GM12878 (cell line): ENCODE results near the gene DDX10. TPM values are rescaled to one million over a fixed set of nuclear protein-coding genes. Genes with fewer than 3 reads are reported as not detected.

Experiments
- ATF2 ChIP-seq: IDR thresholded peaks from 2 replicates; pipeline ENCODE4 v1.6.1; 2012; ENCODE audit warnings: low read length, inconsistent platforms
- CHD4 ChIP-seq: fragments of 200-600 bp; sonication (generic); IDR thresholded peaks from 2 replicates; pipeline ENCODE4 v1.6.1; 2016; ENCODE audit warnings: mild to moderate bottlenecking
- E4F1 ChIP-seq: fragments of 450-650 bp; IDR thresholded peaks from 2 replicates; pipeline ENCODE4 v1.6.1; 2018; ENCODE audit warnings: borderline replicate concordance, mild to moderate bottlenecking; ENCODE audit not compliant: partially characterized antibody
- EGR1 ChIP-seq, 2 experiments: IDR thresholded peaks; 1 replicate in 1 of 2; 2 replicates in 1 of 2; pipeline ENCODE4 v1.6.1; 2011 to 2012; ENCODE audit warnings: low read depth in 2 of 2, low read length in 2 of 2, borderline replicate concordance in 1 of 2, mild to moderate bottlenecking in 1 of 2, moderate library complexity in 1 of 2
- MYC ChIP-seq: IDR thresholded peaks from 2 replicates; pipeline ENCODE4 v1.6.1; 2011; ENCODE audit warnings: mild to moderate bottlenecking, low read length, moderate library complexity, inconsistent platforms; ENCODE audit not compliant: insufficient read depth, insufficient replicate concordance, insufficient read length, severe bottlenecking
- NFIC ChIP-seq: IDR thresholded peaks from 2 replicates; pipeline ENCODE4 v1.6.1; 2012; ENCODE audit warnings: low read depth, mild to moderate bottlenecking, inconsistent platforms, low read length, moderate library complexity
- PRDM15 ChIP-seq: fragments of 450-650 bp; formaldehyde crosslinking; IDR thresholded peaks from 2 replicates; pipeline ENCODE4 v1.4.0; 2020; ENCODE audit warnings: mild to moderate bottlenecking, moderate library complexity
- RELB ChIP-seq: fragments of 450-650 bp; IDR thresholded peaks from 2 replicates; pipeline ENCODE4 v1.6.1; 2017; ENCODE audit warnings: low read depth, mild to moderate bottlenecking, moderate library complexity
- TARDBP ChIP-seq: IDR thresholded peaks from 2 replicates; pipeline ENCODE4 v1.6.1; 2016; ENCODE audit warnings: borderline replicate concordance
- USF2 ChIP-seq: IDR thresholded peaks from 2 replicates; pipeline ENCODE4 v1.6.1; 2011; ENCODE audit warnings: low read depth, low read length, improper control_type of control experiment, borderline replicate concordance
- ZNF24 ChIP-seq: fragments of 450-650 bp; IDR thresholded peaks from 2 replicates; pipeline ENCODE4 v1.6.1; 2017; ENCODE audit warnings: antibody characterized with exemption, mild to moderate bottlenecking
- polyA plus RNA-seq, 11 experiments: library from polyadenylated mRNA; depleted of rRNA in 4 of 11; unstranded in 6 of 11; stranded (reverse) in 5 of 11; fragments of >200 nt; fragmentation: Nextera tagmentation in 4 of 11; fragmentation: Illumina TruSeq in 1 of 11; extraction: Ambion mirVana in 4 of 11; extraction: Trizol in 1 of 11; gene quantifications; 1 replicate in 1 of 11; 2 replicates in 10 of 11; pipeline versions ENCODE4 v1.2.1 to v1.2.3, GENCODE V29; 2011 to 2016; ENCODE audit warnings: inconsistent platforms in 2 of 11, missing spikeins in 2 of 11, low read depth in 1 of 11
- total RNA-seq, 4 experiments: library from RNA; depleted of rRNA in 3 of 4; stranded (reverse); fragments of >200 nt in 3 of 4; fragmentation: Illumina TruSeq in 1 of 4; extraction: Trizol in 1 of 4; gene quantifications; 2 replicates each; pipeline versions ENCODE4 v1.2.1 to v1.2.3, GENCODE V29; 2013 to 2021
- TF ChIP-seq, protein P1 (sequence below): IDR thresholded peaks from 2 replicates; pipeline ENCODE4 v1.6.1; 2011; ENCODE audit warnings: mild to moderate bottlenecking, low read depth, low read length, moderate library complexity; ENCODE audit not compliant: insufficient replicate concordance
- TF ChIP-seq, protein P2 (sequence below): fragments of 450-650 bp; IDR thresholded peaks from 2 replicates; pipeline ENCODE4 v1.6.1; 2017; ENCODE audit warnings: mild to moderate bottlenecking, low read depth, inconsistent platforms; ENCODE audit not compliant: poor library complexity, severe bottlenecking

The DDX10 gene
- total and polyA plus RNA-seq, 10 of the 15 experiments (the other 5 are each of a cell fraction or from before 2014, with no cell fraction given) = 20.9 to 51.5 (median 31.9) TPM

DNA sequence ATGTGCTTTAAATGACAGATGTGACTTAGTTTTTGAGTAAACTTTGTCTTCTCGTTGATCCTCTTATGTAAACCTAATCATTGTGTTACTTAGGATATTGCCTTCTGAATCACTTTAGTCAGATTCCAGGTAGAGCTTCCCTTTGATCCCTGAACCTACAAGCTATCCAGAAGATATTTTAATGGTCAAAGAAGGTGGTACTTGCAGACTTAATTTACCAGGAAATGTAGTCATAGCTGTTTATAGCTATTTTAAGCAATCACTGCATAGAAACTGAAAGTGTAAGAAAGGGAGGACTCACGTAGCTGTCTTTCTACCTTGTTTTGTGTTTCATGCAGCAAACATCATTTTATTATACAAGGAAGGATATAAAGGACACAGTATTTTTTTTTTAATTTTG is 189.5 kb downstream of the DDX10 start (continued):
- peak; percentile 15; the same call in 1 of the 2 replicates for TF ChIP-seq RELB
- no peak for TF ChIP-seq E4F1
- TF ChIP-seq USF2 = no peak
- TF ChIP-seq ZNF24 = no peak
- TF ChIP-seq PRDM15 = no peak
- TF ChIP-seq EGR1 (IDR thresholded peaks at IDR 0.05; ENCODE audit: borderline replicate concordance in 1 of 2, low read depth in 2 of 2, low read length in 2 of 2) = no peak
- TF ChIP-seq, protein P1, sequence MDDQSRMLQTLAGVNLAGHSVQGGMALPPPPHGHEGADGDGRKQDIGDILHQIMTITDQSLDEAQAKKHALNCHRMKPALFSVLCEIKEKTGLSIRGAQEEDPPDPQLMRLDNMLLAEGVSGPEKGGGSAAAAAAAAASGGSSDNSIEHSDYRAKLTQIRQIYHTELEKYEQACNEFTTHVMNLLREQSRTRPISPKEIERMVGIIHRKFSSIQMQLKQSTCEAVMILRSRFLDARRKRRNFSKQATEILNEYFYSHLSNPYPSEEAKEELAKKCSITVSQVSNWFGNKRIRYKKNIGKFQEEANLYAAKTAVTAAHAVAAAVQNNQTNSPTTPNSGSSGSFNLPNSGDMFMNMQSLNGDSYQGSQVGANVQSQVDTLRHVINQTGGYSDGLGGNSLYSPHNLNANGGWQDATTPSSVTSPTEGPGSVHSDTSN = no peak
- TF ChIP-seq MYC = no peak
- TF ChIP-seq ATF2 = peak; percentile 75; the same call in 1 of the 2 replicates
- TF ChIP-seq, protein P2, sequence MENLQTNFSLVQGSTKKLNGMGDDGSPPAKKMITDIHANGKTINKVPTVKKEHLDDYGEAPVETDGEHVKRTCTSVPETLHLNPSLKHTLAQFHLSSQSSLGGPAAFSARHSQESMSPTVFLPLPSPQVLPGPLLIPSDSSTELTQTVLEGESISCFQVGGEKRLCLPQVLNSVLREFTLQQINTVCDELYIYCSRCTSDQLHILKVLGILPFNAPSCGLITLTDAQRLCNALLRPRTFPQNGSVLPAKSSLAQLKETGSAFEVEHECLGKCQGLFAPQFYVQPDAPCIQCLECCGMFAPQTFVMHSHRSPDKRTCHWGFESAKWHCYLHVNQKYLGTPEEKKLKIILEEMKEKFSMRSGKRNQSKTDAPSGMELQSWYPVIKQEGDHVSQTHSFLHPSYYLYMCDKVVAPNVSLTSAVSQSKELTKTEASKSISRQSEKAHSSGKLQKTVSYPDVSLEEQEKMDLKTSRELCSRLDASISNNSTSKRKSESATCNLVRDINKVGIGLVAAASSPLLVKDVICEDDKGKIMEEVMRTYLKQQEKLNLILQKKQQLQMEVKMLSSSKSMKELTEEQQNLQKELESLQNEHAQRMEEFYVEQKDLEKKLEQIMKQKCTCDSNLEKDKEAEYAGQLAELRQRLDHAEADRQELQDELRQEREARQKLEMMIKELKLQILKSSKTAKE = peak; percentile 15
- peak; percentile 56; the same call in 1 of the 2 replicates for TF ChIP-seq NFIC
- TF ChIP-seq CHD4 = no peak
- no peak for TF ChIP-seq TARDBP
